NCI-H2171 treated with DMSO at 0.1 percent for 48 hours (cell line): ENCODE data around the gene KLHL28.

Source experiments
- DNase-seq: peaks from one replicate; lab custom pipeline; 2025; lab: John Stamatoyannopoulos, UW

Gene KLHL28, protein sequence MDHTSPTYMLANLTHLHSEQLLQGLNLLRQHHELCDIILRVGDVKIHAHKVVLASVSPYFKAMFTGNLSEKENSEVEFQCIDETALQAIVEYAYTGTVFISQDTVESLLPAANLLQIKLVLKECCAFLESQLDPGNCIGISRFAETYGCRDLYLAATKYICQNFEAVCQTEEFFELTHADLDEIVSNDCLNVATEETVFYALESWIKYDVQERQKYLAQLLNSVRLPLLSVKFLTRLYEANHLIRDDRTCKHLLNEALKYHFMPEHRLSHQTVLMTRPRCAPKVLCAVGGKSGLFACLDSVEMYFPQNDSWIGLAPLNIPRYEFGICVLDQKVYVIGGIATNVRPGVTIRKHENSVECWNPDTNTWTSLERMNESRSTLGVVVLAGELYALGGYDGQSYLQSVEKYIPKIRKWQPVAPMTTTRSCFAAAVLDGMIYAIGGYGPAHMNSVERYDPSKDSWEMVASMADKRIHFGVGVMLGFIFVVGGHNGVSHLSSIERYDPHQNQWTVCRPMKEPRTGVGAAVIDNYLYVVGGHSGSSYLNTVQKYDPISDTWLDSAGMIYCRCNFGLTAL

DNA sequence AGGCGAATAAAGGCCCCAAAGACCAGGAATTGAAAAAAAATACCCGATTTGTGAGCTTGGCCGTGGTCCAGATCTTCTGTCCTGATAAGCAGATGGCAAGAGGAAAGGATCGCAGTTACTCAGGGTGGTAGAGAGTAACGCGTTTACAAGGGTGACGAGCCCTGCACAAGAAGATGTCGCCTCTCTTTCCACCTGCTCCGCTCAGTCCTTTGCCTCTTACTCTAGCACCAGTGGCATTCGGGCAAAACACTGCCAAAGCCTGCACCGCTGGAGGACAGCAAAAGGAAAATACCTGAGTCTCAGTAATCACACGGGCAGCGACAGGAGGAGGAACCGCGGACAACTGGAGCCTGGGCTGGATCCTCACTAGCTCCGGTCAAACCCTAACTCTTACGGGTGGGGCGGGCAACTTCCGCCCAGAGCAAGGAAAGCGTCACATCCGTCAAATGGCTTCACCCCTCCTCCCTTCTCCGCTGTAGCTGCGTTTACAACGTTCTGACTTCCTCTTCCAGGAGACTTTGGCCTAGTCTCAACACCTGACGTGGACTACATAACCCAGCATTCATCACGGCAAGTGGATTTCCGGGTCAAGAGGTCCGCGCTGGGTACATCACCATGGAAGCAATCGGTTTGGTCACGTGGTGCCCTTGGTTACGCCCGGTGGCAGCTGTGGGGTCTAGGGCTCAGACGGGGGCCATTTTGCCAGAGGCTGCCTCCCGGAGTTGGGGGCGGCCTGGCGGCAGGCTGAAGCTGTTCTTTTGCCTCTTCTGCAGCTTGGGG, at the start of gene KLHL28, which contains the start of gene TOGARAM1:
Gene KLHL28, minus strand, starts transcription at position 394 of the 780 bp plus-strand sequence. CDS start 16,019 bp downstream, outside the sequence.
Gene TOGARAM1, plus strand, starts transcription at position 637 of the 780 bp plus-strand sequence. CDS start 232 bp downstream, outside the sequence.
- DNase-seq: peak; percentile 100

DNA sequence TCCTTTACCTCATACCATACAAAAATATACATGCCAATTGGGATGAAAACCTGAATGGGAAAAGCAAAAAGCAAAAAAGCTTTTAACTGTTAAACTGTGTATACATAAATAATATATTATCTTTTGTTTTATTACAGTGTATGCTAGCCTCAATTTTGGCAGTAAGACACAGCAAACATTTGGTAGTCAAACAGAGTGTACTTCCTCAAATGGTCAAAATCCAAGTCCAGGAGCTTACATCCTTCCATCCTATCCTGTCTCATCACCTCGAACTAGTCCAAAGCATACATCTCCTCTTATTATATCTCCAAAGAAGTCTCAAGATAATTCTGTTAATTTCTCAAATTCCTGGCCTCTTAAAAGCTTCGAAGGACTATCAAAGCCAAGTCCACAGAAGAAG, 42.2 kb upstream of the KLHL28 start:
- DNase-seq: no peak

DNA sequence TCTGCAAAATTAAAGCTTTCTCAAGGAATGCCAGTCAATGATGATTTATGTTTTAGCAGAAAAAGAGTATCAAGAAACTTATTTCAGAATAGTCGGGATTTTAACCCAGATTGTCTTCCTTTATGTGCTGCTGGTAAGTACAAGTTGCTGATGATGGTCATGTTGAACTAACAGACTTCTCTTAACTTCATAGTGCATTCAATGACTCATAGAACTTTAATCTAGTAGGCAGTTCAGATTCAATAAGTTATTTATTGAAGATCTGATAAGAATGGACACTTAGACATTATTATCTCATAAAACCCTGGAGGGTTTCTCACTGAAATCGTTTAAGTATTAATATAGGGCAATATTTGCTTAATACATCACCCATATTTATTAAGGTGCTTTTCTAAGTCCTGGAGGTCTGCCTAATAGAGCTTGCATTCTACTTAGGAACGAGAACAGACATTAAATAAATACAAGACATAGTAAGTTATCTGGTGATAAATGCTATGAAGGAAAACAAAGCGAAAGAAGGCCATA, 34.1 kb upstream of the KLHL28 start:
- no peak for DNase-seq

DNA sequence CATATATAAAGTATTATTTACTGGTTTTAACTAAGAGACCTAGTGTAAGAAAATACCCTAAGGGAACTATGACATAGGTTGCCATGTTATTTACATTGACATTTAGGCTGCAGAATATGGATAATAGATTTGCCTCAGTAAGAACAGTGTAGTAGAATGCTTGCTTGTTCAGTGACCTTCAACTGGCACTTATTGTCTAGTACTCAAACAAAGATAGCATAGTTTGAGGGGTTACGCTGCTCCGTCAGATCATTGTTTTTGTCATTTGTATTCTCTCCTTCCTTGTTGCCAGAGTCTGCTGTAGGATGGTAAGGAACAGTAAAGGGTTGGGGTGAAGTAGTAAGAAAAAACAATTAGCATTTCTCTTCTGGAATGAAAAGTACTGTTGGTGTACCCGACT, 33.4 kb upstream of the KLHL28 start:
- no peak for DNase-seq

DNA sequence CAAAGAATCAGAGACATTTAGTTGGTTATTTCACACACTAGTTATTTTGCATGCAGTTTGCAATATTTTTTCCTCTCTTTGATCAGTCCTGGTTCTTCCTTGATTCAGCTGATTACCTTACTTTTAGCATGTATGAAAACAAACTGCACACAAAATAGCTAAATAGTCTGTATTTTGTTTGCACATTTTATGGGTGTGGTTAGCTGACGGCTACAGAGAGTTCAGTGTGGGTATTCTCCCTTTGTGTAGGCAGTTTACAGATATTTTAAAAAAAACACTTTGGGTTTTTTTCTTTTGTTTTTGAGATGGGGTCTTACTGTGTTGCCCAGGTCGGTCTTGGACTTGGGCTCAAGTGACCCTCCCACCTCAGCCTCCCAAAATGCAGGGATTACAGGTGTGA, 28.8 kb upstream of the KLHL28 start:
- no peak for DNase-seq

DNA sequence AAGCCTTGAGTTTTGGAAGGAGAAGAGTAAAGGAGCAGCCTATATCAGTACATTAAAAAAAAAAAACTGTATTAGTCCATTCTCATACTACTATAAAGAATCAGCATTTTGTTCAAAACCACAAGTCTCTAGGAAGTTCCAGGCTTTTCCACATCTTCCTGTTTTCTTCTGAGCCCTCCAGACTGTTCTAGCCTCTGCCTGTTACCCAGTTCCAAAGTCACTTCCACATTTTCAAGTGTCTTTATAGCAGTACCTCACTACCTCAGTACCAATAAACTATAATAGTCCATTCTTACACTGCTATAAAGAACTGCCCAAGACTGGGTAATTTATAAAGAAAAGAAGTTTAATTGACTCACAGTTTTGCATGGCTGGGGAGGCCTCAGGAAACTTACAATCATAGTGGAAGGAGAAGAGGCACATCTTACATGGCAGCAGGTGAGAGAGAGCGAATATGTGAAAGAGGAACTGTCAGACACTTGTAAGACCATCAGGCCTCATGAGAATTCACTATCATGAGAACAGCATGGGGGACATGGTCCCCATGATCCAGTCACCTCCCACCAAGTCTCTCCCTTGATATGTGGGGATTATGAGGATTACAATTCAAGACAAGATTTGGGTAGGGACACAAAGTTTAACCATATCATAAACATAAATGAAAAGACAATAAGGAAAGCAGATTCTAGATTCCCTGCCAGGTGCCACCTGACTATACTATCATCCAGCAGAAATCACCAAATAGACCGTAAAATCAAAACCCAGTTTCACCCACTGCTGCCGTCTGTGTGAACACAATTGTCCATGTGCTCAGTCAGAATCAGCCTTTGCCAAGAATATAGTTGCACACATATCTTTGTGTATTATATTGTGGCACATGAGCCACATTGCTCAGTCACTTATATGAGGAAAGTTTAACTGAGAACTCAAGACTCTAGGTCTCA, 28.0 kb upstream of the KLHL28 start:
- DNase-seq: peak; percentile 33

DNA sequence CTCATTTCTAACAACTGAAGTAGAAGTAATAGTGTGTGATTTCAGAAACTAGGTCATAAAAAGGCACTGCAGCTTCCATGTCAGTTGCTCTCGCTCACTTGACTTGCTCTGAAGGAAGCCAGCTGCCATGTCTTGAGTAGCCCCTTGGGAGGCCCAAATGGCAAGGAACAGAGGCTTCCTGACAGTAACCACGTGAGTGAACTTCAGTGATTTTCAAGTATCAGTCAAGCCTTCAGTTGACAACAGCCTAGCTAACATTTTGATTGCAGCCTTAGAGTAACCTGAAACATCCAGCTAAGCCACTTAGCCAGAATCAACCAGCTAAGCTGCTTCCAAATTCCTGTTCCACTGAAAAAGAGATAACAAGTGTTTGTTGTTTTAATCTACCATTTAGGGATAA, 26.9 kb upstream of the KLHL28 start:
- peak; percentile 95 for DNase-seq

DNA sequence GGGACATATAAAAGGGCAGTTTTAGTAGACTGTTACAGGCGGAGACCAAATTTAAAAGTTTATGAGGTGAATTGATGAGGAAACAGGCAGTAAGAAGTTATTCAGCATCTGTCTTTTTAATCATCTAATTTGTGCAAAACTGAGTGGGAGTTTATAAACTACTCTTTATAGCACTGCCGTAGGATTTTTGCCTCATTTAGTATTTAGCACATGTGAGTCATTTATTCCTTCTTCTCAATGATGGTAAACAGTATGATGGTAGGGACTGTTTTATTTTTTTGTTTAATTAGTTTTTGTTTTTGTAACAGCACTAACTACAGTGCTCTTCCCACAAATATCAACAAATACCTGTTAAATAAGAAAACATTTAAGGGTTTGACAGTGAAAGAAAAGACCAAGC, 20.8 kb upstream of the KLHL28 start:
- no peak for DNase-seq

DNA sequence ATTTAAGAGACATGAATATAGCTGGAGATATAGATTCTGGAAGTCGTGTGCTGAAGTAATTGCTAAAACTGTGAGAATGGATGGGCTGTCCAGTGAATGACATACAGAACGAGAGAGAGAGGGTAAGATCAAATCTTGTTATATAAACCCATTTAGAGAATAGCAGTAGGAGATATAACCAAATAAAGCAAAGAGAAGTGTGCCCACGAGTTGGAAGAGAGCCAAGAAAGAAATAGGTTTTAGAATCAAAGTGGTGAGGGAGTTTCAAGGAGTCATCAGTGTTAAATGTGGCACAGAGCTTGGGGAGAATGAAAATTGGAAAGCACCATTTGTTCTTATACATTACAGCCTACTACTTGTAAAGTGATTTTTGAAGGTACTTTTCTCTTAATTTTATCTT, 19.5 kb upstream of the KLHL28 start:
- peak; percentile 46 for DNase-seq

DNA sequence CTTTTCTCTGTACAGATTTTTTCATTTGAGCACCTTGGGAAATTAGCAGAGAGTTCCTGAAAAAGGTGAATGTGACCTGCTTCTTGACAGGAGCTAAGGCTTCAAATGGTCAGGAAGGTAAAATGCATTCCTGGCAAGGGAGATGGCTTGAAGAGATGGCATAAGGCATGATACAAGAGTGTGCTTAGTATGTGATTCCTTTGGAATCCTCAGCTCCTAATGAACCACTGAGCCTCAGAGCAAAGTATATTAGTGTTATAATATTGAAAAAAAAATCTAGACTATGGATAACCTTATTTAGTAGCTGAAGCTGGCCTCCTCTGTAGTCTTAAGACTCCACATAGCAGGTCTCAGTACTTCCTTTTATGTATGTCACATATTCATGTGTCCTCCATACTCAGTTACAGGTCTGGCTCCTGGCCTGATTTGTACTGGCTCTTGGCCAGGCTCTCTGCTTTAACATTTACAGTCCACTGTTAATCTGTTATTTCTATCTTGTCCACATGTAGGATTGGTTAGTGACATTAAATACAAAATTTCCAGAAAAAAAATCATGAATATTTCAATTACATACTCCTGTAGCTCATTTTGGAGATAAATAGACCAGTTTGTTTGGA, 18.1 kb upstream of the KLHL28 start:
- no peak for DNase-seq

DNA sequence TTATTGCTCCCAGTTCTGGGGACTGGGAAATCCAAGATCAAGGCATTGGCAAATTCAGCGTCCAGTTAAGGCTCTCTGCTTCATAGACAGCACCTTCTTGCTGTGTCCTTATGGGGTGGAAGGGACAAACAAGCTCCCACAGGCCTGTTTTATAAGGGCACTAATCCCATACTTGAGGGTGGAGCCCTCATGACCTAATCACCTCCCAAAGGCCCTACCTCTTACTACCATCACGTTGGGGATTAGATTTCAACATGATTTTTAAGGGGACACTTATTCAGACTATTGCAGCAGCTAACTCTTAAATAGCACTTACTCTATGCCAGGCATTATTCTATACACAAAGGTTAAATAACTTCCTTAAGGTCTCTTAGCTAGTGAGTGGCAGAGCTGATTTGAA, 17.5 kb upstream of the KLHL28 start:
- no peak for DNase-seq

DNA sequence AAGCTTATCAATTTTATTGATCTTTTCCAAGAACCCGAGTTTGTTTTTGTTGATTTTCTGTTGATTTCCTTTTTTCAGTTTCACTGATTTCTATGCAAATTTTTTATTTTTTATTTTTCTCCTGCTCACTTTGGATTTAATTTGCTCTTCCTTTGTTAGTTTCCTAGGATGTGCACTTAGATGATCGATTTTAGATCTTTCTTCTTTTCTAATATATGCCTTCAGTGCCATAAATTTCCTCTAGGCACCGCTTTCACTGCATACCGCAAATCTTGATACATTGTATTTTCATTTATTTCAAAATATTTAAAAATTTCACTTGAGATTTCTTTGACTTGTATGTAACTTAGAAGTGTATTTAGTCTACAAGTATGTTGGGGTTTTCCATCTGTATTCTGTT, 9.7 kb upstream of the KLHL28 start:
- DNase-seq: no peak

DNA sequence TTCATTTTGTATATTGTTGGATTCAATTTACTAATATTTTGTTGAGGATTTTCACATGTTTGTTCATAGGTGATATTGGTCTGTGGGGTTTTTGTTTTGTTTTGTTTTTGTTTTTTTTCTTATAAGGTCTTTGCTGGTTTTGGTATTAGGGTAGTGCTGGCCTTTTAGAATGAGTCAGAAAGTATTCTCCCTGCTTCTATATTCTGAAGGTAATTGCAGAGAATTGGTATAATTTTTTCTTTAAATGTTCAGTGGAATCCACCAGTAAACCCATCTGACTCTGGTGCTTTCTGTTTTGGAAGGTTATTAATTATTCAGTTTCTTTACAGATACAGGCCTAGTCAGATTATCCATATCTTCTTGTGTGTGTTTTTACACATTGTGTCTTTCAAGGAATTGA, 9.2 kb upstream of the KLHL28 start:
- no peak for DNase-seq

DNA sequence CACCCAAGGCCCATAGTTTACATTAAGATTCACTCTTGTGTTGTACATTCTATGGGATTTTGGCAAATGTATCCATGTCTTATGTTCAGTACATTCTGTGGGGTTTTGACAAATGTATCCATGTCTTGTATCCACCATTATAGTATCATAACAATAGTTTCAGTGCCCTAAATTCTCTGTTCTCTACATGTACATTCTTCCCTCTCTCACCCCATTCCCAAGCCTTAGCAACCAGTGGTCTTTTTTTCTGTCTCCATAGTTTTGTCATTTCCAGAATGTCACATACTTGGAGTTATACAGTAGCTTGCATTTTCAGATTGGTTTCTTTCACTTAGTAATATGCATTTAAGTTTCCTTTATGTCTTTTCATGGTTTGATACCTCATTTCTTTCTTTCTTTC, 7.0 kb upstream of the KLHL28 start:
- no peak for DNase-seq

DNA sequence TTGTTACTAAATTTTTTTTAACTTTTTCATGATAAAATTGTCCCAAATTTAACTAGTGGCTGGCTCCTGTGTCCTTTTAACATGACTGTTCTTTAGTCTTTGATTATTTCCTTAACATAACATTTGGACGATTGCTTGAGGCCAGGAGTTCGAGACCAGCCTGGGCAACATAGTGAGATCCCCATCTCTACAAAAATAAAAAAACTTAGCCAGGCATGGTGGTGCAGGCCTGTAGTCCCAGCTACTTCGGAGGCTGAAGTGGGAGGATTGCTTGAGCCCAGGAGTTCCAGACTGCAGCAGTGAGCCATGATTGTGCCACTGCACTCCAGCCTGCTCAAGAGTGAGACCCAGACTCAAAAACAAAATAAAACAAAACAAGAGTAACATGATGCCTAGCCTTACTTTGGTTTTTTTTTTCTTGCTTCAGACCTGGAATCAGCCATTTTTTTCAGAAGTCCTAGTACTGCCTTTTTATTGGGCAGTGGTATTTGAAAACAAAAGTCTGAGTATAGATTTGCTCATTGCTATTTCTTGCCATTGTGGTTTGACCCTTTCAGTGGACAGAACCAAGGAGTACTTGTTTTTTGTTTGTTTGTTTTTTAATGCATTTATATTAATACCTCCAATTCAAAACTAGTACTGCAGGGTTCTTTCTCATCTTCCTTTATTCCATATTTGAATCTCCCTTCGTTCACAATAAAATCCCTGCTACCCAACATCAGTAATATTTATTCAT, 5.0 kb upstream of the KLHL28 start:
- DNase-seq: peak; percentile 48

DNA sequence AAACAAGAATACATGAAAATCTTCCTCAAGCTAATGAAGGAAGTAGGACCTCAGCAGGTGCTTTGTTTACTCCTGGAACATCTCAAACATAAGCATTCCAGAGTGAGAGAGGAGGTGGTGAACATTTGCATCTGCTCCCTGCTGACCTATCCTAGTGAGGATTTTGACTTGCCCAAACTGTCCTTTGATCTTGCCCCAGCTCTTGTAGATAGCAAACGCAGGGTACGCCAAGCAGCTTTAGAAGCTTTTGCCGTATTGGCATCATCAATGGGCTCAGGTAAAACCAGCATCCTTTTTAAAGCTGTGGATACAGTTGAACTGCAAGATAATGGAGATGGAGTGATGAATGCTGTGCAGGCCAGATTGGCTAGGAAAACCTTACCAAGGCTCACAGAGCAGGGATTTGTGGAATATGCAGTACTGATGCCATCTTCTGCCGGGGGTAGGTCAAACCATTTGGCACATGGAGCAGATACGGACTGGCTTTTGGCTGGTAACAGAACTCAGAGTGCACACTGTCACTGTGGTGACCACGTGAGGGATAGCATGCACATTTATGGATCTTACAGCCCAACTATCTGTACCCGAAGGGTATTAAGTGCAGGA, 2.1 kb upstream of the KLHL28 start:
- peak; percentile 44 for DNase-seq

DNA sequence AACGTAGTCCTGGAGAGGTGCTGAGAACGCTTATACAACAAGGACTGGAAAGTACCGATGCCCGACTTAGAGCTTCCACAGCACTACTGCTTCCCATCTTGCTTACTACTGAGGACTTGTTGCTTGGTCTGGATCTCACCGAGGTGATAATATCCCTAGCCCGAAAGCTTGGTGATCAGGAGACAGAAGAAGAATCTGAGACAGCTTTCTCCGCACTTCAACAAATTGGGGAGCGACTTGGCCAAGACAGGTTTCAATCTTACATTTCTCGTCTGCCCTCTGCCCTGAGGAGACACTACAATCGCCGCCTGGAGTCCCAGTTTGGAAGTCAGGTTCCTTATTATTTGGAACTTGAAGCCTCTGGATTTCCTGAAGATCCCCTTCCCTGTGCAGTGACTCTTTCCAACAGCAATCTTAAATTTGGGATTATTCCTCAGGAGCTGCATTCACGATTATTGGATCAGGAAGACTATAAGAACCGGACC, 1.3 kb upstream of the KLHL28 start:
- peak; percentile 46 for DNase-seq

DNA sequence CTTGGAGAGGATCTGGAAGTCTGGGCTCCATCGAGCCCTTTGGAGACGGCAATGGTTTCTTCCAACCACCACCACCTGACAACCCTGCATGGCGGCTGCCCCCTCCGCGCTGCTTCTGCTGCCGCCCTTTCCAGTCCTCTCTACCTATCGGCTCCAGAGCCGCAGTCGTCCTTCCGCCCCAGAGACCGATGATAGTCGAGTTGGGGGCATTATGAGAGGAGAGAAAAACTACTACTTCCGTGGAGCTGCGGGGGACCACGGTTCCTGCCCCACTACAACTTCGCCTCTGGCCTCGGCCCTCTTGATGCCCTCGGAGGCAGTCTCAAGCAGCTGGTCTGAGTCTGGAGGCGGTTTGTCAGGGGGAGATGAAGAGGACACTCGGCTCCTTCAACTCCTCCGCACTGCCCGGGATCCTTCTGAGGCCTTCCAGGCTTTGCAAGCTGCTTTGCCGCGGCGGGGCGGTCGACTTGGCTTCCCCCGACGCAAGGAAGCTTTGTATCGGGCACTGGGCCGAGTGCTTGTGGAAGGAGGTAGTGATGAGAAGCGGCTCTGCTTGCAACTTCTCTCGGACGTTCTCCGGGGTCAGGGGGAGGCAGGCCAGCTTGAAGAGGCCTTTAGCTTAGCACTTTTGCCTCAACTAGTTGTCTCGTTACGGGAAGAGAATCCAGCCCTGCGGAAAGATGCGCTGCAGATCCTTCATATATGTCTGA, 742 bp upstream of the KLHL28 start:
- peak; percentile 95 for DNase-seq

DNA sequence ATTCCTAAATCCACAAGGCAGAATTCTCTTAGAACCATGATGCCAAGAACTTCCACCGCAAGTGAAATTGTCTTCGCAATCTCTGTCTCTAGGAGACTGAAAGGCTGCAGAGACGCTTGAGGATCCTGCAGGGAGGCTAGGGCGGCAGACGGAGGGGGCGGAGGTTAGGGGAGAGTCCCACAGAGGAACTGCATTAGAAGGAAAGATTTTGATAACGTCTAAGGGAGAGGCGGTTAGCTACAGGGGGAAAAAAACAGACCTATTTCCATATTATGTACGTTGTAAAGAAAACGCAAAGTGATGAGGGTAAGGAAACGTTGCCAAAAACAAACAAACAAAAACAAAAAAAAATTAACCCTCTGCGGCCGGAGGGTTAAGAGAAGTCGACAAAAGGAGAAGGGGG, 595 bp downstream of the KLHL28 start:
- peak; percentile 86 for DNase-seq
